Upper lobe of right lung (tissue), 1 donor: ENCODE data around the gene OR4C45. TPM values are rescaled to one million over a fixed set of nuclear protein-coding genes. Genes with fewer than 3 reads are reported as not detected.
"Not testable (repeated sequence)": the region's sequence is repeated elsewhere in the genome, so short reads cannot be mapped to it uniquely, and the experiment has no call there.

Source experiments
- ATAC-seq: fragments of 200-7000 bp; cut with Tn5 transposase; one replicate; pipeline ENCODE4 v1.9.1; 2020; ENCODE audit warnings: mild to moderate bottlenecking, moderate library complexity
- DNase-seq: peaks from one replicate; pipeline ENCODE4 v3.0.0-alpha.2; 2020
- H3K27ac ChIP-seq: fragments of 200-600 bp; one replicate; pipeline ENCODE4 v1.8.0; 2022
- H3K27me3 ChIP-seq: fragments of 200-600 bp; one replicate; pipeline ENCODE4 v1.8.0; 2022; ENCODE audit warnings: mild to moderate bottlenecking
- H3K36me3 ChIP-seq: fragments of 200-600 bp; one replicate; pipeline ENCODE4 v1.8.0; 2022
- H3K4me1 ChIP-seq: fragments of 200-600 bp; one replicate; pipeline ENCODE4 v1.8.0; 2022
- H3K4me3 ChIP-seq: fragments of 200-600 bp; one replicate; pipeline ENCODE4 v1.8.0; 2022; ENCODE audit warnings: mild to moderate bottlenecking
- H3K9me3 ChIP-seq: fragments of 200-600 bp; one replicate; pipeline ENCODE4 v1.8.0; 2022
- CTCF ChIP-seq: fragments of 200-600 bp; IDR thresholded peaks from one replicate; pipeline ENCODE4 v1.8.0; 2022; ENCODE audit warnings: antibody characterized with exemption
- intact Hi-C: fragments of 100-400 bp; cut with DNase I; formaldehyde crosslinking; loops from one replicate; pipeline ENCODE4 v1.11.0; 2022
- total RNA-seq: library from RNA; stranded (reverse); fragmentation: NEBNext Ultra II Directional; extraction: Animal tissue kit (Norgen Biotek cat#: 25700); gene quantifications from one replicate; pipeline ENCODE4 v1.2.1, GENCODE V29; 2021
- donor health status: DM: no; HTN: yes; CAD: no; lungs with severe emphysema.

Gene OR4C45
- total RNA-seq, 1 donor from 2014 or later = not detected

- peak; percentile 34 for ATAC-seq
- no peak overlapping the region for H3K27ac ChIP-seq
- H3K9me3 ChIP-seq = no peaks in the 10 kb centered on the region
- H3K27me3 ChIP-seq = no peaks in the 10 kb centered on the region
- H3K4me1 ChIP-seq = no peaks in the 10 kb centered on the region
- no peak overlapping the region for H3K4me3 ChIP-seq
- TF ChIP-seq CTCF = no peak
- DNase-seq = peak; percentile 65
- H3K36me3 ChIP-seq = no peaks in the 10 kb centered on the region
- intact Hi-C loops = no loop called here
Observed at GRCh38 chr11:50075856-50076255, 43.2 kb downstream of the OR4C45 start.

DNA sequence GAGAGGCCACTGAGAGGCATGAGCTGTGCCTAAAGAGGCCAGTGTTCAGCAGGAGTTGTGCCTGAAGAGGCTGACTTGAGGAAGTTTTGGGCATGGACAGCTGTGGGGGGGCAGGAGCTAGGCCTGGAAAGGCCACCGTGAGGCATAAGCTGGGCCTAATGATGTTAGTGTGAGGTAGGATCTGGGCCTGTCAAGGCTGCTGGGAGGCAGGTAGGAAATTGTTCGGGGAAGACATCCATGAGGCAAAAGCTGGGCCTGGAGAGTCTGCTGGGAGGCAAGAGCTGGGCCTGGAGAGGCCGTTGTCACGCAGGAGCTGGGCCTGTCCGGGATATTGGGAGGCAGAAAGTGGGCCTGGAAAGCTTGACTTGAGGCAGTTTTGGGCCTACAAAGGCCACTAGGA is 44.9 kb downstream of the OR4C45 start:
- no peak for ATAC-seq
- no peak for TF ChIP-seq CTCF
- no peaks in the 10 kb centered on the region for H3K9me3 ChIP-seq

DNA sequence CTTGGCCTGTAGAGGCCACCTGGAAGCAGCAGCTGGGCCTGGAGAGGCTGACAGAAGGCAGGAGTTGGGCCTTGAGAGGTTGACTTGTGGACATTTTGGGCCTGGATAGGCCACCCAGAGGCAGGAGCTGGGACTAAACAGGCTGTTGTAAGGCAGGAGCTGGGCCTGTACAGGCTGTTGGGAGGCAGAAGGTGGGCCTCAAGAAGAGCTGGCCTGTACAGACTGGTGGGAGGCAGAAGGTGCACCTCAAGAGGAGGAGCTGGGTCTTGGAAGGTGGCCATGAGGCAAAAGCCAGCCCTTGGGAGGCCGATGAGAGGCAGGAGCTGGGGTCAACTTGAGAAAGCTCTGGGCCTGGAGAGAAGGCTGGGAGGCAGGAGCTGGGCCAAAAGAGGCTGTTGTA is 45.3 kb downstream of the OR4C45 start:
- TF ChIP-seq CTCF = no peak
- Histone ChIP-seq H3K36me3 (no peaks in the 10 kb centered on the region), H3K4me1 (no peaks in the 10 kb centered on the region), H3K27me3 (no peaks in the 10 kb centered on the region), H3K27ac (no peak overlapping the region), H3K4me3 (no peak overlapping the region), H3K9me3 (no peaks in the 10 kb centered on the region)
- no peak for ATAC-seq
- DNase-seq = no peak
- intact Hi-C loops = no loop called here

More for the DNA sequence above, 44.9 kb downstream of the OR4C45 start:
- H3K4me1 ChIP-seq = no peaks in the 10 kb centered on the region
- H3K36me3 ChIP-seq = no peaks in the 10 kb centered on the region
- no peak overlapping the region for H3K4me3 ChIP-seq
- intact Hi-C loops = no loop called here
- DNase-seq = no peak
- H3K27me3 ChIP-seq = no peaks in the 10 kb centered on the region
- no peak overlapping the region for H3K27ac ChIP-seq

GRCh38 chr11:50078946-50079345 is 46.3 kb downstream of the OR4C45 start:
- DNase-seq, H3K27me3 ChIP-seq, H3K27ac ChIP-seq, H3K4me1 ChIP-seq, H3K36me3 ChIP-seq, ATAC-seq, H3K9me3 ChIP-seq, H3K4me3 ChIP-seq, intact Hi-C loops: not testable (repeated sequence)

DNA sequence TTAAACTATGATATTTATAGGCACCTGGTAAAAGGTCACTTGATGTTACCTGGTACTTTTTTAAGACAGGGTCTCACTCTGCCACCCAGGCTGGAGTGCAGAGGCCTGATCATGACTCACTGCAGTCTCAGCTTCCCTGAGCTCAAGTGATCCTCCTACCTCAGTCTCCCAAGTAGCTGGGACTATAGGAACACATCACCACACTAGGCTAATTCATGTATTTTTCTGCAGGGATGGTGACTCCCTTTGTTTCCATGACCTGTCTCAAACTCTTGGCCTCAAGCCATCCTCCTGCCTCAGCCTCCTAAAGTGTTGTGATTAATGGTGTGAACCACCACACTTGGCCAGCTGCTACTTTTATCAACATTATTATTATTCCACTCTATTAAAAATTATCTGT is 47.6 kb downstream of the OR4C45 start:
- no peaks in the 10 kb centered on the region for H3K36me3 ChIP-seq
- ATAC-seq (no peak), DNase-seq (no peak)
- no peaks in the 10 kb centered on the region for H3K27me3 ChIP-seq
- no peak overlapping the region for H3K27ac ChIP-seq
- no peak overlapping the region for H3K4me3 ChIP-seq
- TF ChIP-seq CTCF = no peak
- H3K4me1 ChIP-seq = no peaks in the 10 kb centered on the region
- no peaks in the 10 kb centered on the region for H3K9me3 ChIP-seq
- intact Hi-C loops = no loop called here

Other genes starting within 250 kb of the OR4C45 start
- not detected for gene OR4C13, start 80.5 kb upstream of the OR4C45 start, total RNA-seq
- not detected for gene OR4C12, start 50.3 kb upstream of the OR4C45 start, total RNA-seq